Measurements from ENCODE around the gene PAMR1. TPM values are rescaled to one million over a fixed set of nuclear protein-coding genes. Genes with fewer than 3 reads are reported as not detected.

PAMR1 gene
- total and polyA plus RNA-seq, 2 of the 8 experiments (the other 6 are each of a cell fraction or from before 2014, with no cell fraction given) = 3.0 to 6.9 TPM

DNA sequence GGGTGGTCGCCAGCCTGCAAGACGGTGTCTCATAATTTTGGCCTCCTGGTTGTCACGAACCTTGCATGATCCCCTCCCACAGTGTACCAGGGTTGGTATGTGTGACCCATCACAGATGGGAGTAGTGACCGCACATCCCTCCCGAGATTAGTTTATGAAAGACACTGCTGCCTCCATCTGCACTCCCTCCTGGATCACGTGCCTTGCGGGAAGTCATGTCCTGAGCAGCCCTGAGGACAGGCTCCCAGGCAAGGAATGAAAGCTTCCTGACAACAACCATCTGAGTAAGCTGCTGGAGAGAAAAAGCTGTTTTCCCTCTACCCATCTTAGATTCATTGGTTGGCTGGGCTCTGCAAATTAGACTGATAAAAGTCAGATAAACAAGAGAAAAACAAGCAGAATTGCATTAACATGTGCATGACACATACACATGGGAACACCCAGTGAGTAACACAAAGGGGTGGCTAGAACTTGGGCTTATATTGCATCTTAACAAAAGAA, 14.4 kb upstream of the PAMR1 start (continued):
- TF ChIP-seq, protein P1, sequence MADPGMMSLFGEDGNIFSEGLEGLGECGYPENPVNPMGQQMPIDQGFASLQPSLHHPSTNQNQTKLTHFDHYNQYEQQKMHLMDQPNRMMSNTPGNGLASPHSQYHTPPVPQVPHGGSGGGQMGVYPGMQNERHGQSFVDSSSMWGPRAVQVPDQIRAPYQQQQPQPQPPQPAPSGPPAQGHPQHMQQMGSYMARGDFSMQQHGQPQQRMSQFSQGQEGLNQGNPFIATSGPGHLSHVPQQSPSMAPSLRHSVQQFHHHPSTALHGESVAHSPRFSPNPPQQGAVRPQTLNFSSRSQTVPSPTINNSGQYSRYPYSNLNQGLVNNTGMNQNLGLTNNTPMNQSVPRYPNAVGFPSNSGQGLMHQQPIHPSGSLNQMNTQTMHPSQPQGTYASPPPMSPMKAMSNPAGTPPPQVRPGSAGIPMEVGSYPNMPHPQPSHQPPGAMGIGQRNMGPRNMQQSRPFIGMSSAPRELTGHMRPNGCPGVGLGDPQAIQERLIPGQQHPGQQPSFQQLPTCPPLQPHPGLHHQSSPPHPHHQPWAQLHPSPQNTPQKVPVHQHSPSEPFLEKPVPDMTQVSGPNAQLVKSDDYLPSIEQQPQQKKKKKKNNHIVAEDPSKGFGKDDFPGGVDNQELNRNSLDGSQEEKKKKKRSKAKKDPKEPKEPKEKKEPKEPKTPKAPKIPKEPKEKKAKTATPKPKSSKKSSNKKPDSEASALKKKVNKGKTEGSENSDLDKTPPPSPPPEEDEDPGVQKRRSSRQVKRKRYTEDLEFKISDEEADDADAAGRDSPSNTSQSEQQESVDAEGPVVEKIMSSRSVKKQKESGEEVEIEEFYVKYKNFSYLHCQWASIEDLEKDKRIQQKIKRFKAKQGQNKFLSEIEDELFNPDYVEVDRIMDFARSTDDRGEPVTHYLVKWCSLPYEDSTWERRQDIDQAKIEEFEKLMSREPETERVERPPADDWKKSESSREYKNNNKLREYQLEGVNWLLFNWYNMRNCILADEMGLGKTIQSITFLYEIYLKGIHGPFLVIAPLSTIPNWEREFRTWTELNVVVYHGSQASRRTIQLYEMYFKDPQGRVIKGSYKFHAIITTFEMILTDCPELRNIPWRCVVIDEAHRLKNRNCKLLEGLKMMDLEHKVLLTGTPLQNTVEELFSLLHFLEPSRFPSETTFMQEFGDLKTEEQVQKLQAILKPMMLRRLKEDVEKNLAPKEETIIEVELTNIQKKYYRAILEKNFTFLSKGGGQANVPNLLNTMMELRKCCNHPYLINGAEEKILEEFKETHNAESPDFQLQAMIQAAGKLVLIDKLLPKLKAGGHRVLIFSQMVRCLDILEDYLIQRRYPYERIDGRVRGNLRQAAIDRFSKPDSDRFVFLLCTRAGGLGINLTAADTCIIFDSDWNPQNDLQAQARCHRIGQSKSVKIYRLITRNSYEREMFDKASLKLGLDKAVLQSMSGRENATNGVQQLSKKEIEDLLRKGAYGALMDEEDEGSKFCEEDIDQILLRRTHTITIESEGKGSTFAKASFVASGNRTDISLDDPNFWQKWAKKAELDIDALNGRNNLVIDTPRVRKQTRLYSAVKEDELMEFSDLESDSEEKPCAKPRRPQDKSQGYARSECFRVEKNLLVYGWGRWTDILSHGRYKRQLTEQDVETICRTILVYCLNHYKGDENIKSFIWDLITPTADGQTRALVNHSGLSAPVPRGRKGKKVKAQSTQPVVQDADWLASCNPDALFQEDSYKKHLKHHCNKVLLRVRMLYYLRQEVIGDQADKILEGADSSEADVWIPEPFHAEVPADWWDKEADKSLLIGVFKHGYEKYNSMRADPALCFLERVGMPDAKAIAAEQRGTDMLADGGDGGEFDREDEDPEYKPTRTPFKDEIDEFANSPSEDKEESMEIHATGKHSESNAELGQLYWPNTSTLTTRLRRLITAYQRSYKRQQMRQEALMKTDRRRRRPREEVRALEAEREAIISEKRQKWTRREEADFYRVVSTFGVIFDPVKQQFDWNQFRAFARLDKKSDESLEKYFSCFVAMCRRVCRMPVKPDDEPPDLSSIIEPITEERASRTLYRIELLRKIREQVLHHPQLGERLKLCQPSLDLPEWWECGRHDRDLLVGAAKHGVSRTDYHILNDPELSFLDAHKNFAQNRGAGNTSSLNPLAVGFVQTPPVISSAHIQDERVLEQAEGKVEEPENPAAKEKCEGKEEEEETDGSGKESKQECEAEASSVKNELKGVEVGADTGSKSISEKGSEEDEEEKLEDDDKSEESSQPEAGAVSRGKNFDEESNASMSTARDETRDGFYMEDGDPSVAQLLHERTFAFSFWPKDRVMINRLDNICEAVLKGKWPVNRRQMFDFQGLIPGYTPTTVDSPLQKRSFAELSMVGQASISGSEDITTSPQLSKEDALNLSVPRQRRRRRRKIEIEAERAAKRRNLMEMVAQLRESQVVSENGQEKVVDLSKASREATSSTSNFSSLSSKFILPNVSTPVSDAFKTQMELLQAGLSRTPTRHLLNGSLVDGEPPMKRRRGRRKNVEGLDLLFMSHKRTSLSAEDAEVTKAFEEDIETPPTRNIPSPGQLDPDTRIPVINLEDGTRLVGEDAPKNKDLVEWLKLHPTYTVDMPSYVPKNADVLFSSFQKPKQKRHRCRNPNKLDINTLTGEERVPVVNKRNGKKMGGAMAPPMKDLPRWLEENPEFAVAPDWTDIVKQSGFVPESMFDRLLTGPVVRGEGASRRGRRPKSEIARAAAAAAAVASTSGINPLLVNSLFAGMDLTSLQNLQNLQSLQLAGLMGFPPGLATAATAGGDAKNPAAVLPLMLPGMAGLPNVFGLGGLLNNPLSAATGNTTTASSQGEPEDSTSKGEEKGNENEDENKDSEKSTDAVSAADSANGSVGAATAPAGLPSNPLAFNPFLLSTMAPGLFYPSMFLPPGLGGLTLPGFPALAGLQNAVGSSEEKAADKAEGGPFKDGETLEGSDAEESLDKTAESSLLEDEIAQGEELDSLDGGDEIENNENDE (IDR thresholded peaks at IDR 0.05; ENCODE audit: insufficient replicate concordance, low read length) = no peak

Data from H1 (cell line).